GM21367 (cell line): ENCODE results near the gene NCLN.
"Not testable (repeated sequence)": the region's sequence is repeated elsewhere in the genome, so short reads cannot be mapped to it uniquely, and the experiment has no call there.

ENCODE experiments used
- ATAC-seq: cut with Tn5 transposase; IDR thresholded peaks from one replicate; pipeline ENCODE4 v1.9.1; 2021; ENCODE audit not compliant: unreplicated experiment

Gene NCLN

DNA sequence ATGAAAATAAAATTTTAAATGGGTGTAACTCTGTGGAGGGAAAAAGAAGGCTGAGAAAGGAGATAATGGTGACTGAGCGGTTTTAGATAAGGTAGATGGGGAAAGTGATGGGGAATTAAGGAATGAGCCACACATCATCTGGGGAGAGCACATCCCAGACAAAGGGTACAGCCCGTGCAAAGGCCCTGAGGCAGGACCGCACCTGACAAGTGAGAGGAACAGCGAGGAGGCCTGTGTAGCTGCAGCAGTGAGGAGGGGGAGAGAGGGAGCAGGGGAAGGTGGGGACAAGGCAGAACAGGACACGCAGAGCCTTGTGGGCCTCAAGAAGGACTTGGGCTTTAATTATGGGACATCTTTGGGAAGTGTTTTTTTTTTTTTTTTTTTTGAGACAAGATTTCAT is 37.0 kb downstream of the NCLN start:
- no peak for ATAC-seq

DNA sequence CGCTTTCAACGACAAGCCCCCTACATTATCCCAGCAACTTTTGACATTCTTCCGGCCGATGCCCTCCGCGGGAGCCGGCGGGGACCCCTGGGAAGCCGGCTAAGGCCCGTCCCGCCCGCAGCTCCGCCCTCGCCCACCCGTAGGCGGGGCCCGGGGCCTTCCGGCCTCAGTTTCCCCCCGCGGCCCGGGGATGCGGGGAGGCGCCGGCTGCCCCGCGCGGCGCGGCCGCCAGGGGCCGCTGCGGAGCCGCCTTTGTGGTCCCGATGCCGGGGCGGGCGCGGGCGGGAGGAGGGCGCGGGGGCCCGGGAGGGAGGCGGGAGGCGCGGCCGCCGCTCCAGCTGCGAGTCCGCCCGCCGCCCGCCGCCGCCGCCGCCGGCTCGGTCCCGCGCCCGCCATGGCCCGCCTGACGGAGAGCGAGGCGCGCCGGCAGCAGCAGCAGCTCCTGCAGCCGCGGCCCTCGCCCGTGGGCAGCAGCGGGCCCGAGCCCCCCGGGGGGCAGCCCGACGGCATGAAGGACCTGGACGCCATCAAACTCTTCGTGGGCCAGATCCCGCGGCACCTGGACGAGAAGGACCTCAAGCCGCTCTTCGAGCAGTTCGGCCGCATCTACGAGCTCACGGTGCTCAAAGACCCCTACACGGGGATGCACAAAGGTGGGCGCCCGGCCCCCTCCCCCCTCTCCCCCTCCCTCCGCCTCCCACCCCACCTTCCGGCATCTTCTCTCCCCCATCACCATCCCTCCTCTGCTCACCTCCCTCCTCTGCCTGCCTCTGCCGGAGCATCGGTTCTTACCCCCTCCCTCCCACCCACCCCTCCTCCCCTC is 38.8 kb downstream of the NCLN start, which contains the start of gene CELF5:
TSS of gene CELF5 (plus strand) at position 316 of the 823 bp plus-strand sequence. CDS start at position 395, 79 bp downstream.
- ATAC-seq = no peak

DNA sequence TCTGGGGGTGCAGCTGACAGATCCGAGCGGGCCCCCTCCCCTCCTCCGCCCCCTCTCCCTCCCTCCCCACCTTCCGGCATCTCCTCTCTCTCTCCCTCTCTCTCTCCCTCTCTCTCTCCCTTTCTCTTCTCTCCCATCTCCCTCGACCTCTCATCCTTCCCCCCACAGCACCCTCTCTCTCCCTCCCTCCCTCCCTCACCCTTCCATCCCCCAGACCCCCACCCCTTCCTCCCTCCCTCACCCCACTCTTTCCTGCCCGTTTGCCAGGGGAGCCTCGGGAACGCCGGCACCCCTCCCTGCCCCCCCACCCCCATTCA is 39.4 kb downstream of the NCLN start:
- no peak for ATAC-seq

DNA sequence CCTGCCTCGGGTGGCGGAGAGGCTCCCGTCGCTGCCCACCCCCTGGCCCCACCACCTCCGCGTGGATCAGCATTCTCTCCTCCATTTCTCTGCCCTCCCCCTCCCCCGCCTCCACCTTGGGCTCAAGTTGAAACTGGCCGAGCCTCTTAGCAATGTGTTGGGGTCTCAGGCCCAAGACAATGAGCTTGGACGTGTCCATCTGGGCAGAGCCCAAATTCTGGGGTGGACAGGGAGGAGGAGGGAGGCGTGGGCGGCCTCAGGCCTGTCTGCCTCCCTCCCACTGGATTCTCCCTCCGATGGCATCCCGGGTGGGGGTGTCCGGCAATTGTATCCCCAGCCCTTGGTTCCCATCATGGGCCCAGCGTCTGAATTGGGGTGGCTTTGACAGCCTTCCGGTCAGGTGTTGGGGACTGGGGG is 40.0 kb downstream of the NCLN start:
- ATAC-seq = no peak

DNA sequence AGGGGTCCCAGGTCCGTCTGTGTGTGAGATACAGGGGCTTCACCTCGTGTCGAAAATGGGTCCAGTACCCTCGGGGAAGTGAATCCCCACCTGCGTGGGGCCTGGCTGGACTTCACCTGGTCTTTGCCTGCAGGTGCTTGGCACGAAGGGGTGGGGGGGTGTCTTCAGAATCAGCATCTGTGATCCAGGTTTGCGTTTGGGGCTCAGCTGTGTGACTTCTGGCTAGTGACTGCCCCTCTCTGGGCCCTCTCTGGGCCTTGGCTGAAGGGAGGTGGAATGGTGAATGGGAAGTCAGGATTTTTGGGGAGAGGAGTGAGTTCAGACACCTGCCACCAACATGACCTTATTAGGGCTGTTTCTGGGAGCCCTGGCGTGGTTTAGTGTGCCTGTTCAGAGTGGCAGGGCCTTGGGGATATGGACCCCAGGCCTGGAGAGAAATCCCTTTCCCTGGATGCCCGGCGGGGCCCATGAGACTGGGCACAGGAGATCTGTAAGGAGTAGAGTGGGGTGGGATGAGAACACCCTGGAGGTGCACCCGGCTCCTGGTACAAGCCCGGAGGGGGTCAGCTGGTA is 41.4 kb downstream of the NCLN start:
- ATAC-seq = no peak

DNA sequence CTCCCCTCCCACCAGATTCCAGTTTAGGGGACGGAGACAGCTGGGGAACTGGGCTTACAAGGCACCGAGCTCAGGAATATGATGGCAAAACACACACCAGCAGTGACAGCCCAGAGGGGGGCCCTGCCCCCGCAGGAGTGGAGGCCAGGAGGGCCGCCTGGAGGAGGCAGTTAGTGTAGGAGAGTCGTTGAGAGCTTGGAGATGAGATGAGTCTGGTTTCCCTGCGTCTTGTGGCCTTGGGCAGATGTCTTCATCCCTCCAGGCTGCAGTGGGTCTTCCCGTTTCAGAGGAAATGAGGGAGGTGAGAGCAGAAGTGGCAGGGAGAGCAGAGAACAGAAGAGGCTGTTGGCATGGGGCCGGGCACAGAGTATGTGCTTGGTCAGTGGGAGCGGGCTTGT is 43.6 kb downstream of the NCLN start:
- no peak for ATAC-seq

DNA sequence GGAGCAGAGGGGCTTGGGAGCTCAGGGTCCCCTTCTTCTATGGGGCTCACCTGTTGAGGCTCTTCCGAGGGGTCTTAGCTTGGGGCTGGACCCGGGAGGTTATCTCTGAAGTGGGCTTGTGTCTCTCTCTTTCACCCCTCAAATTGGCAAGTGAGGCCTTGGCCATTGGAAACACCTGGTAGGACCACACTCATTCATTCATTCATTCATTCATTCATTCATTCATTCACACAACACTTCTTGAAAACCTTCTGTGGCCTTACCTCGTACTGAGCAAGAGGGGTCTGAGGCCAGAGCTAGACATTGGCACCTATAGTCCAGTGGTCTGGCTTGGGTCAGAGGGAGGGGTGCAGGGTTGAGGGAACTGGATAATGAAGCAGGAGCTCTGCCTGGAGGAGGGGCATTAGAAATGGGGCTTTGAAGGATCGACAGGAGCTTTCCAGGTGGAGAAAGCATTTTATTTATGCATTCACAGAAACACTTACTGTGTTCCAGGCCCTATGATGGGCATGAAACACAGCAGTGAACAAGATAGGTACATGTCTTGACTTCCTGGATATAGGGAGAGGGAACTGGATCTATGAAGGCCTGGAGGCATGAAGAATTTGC is 44.3 kb downstream of the NCLN start:
- no peak for ATAC-seq

DNA sequence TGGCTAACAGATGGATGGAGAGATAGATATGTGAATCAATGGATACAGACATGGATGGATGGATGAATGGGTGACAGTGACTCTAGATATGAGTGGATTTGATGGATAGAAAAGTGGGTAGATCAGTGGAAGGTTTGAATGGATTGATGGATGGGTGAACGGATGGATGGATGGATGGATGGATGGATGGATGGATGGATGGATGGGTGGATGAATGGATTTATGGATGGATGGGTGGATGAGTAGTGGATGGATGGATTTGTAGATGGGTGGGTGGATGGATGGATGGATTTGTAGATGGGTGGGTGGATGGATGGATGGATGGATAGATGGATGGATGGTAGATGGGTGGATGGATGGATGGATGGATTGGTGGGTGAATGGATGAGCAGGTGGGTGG is 45.6 kb downstream of the NCLN start:
- no peak for ATAC-seq

DNA sequence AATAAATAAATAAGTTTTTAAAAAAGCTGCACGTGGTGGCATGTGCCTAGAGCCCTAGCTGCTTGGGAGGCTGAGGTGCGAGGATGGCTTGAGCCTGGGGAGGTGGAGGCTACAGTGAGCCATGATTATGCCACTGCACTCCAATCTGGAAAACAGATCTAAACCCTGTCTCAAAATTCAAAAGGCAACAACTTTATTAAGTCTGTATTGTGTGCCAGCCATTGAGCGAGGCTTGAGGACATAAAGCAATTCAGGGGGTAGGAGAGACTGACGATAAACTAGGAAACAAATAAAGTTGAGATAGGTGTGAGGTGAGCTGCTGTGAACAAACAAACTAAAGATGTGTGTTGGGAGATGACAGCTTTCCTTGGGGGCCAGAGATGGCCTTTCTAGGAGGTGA is 47.4 kb downstream of the NCLN start:
- ATAC-seq = no peak

DNA sequence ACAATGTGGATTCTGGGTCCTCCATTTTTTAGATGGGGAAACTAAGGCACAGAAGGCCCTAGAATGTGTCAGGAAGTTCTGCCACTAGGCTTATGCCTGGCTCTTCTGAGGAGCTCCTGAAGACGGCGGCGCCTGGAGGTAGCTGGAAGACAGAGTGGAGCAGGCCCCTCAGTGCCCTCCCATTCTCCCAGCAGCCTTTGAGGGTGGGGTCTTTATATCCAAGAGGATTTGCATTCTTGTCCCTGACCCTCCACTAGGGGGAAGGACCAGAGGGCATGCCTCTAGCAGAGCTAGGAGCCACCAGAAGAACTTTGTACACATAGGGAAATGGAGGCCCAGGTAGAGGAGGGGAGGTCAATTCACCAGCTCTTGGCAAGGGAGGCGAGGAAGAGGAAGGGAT is 48.1 kb downstream of the NCLN start:
- ATAC-seq = no peak

DNA sequence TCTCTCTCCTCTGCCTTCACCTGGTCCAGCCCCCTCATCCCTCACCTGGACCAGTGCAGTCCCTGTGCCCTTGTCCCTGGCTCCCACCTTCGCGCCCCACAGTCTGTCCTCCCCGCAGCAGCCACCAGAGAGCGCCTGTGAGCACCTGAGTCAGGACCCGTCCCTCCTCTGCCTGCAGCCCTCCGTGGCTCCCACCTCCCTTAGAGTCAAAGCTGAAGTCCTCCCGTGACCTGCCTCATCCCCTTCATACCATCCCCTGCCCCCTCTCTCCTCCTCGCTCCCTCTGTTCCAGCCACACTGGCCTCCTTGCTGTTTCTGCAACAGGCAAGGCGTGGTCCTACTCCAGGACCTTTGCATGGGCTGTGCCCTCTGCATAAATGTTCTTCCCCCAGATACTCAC is 49.1 kb downstream of the NCLN start:
- no peak for ATAC-seq

DNA sequence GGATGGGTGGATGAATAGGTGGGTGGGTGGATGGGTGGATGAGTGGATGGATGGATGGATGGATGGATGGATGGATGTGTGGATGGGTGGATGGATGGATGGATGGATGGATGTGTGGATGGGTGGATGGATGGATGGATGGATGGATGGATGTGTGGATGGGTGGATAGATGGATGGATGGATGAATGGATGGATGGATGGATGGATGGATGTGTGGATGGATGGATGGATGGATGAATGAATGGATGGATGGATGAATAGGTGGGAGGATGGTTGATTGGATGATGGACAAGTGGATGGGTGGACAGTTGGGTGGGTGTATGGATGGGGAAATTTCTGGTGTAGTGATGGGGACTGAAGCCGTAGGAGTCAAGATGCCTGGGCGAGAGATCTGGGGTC is 49.9 kb downstream of the NCLN start:
- ATAC-seq = not testable (repeated sequence)

DNA sequence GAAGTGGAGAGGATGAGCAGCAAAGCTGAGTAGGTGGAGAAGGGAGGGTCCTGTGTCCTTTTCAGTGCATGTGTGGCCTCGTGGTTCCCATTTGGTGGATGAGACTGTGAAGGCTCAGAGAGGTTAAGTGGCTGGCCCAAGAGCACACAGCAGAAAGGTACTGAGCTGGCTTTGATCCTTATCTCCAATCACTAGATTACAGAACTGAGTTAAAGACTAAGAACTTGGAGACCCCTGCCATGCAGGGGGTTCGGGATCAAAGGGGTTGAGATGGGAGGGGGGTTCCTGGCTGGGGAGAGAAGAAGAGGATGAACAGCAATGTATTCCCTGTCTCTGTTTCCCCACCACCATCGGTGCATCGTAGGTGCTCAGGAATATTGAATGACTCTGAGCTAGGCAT is 50.5 kb downstream of the NCLN start:
- no peak for ATAC-seq

DNA sequence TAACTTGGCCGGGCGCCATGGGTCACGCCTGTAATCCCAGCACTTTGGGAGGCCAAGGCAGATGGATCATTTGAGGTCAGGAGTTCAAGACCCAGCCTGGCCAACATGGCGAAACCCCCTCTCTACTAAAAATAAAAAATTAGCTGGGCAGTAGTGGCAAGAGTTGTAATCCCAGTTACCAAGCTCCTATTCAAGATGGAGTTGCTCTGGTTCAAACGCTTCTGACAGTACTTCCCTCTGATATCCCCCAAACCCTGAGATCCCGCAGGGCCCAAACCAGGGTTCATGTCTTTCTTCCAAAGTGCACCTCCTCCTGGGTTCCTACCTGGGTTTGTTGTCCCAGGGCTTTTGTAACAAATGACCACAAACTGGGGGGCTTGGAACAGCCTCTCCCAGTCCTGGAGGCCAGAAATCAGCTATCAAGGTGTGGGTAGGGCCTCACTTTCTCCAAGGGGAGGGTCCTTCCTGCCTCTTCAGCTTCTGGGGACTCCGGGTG is 52.4 kb downstream of the NCLN start:
- no peak for ATAC-seq

DNA sequence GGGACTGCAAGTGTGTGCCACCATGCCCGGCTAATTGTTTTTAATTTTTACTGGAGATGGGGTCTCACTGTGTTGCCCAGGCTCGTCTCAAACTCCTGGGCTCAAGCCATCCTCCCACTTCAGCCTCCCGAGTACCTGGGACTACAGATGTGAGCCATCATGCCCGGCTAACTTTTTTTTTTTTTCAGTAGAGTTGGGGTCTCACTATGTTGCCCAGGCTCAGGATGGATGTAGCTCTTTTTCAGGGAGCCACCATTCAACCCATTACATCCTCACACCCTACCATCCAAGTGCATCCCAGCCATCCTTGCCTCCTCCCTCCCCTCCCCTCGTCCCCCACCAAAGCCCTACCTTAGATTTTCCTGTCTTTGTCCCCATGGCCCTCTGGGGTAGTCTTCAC is 53.6 kb downstream of the NCLN start:
- no peak for ATAC-seq

DNA sequence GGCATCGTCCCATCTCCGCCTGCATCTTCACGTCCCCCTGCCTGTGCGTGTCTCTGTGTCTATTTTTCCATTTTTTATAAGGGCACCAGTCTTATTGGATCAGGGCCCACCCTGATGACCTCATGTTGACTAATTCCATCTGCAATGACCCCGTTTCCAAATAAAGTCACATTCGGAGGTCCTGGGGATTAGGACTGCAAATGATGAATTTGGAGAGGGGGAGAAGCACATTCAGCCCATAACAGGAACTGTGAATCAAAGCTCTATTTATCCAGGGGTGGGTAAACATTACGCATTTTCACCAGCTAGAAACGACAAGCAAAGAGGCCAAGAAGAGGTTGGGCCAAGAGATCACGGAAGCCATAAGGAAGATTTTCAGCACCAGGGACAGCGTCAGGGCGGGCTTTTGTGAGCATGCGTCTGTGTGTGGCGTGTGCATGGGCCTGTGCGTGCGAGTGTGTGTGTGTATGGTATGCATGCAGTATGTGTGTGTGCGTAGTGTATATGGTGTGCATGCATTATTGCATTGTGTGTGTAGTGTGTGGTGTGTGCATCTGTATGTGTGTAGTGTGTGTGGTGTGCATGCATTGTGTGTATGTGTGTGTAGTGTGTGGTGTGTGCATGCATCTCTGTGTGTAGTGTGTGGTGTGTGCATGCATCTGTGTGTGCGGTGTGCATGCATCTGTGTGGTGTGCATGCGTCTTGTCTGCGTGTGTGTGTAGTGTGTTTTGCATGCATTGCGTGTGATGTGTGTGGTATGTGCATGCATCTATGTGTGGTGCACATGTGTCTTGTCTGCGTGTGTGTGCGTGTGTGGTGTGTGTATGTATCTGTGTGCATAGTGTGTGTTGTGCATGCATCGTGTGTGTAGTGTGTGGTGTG is 58.3 kb downstream of the NCLN start:
- ATAC-seq = no peak

DNA sequence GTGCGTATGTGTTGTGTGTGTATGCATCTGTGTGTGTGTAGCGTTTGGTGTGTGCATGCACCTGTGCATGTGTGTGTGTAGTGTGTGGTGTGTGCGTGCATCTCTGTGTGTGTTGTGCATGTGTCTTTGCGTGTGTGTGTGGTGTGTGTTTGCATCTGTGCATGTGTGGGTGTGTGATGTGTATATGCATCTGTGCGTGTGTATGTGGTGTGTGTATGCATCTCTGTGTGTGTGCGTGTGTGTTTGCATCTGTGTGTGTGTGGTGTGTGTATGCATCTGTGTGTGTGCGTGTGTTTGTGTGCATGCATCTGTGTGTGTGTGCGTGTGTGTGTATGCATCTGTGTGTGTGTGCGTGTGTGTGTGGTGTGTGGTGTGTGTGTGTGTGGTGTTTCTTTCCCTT is 59.3 kb downstream of the NCLN start:
- ATAC-seq = no peak

DNA sequence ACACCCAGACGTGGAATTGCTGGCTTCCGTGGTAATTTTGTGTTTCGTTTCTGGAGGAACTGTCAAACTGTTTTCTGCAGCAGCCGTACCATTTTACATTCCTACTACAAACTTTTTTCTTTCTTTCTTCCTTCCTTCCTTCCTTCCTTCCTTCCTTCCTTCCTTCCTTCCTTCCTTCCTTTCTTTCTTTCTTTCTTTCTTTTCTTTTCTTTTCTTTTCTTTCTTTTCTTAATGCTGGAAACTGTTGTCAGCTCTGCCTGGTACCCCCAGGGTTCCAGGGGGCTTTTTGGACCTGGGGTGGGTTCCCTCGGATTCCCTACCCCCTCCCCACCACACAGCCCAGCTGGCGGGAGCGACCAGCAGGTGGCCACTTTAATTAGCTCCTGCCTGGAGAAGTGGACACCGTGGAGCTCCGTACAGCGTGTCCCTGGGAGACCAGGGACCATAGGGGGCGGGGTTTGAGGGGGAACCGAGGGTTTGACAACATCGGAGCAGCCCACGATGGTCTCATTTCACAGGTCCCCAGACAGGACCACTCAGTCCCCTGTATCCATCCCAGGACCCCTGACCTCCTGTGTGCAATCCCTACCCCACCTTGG is 63.1 kb downstream of the NCLN start:
- no peak for ATAC-seq

DNA sequence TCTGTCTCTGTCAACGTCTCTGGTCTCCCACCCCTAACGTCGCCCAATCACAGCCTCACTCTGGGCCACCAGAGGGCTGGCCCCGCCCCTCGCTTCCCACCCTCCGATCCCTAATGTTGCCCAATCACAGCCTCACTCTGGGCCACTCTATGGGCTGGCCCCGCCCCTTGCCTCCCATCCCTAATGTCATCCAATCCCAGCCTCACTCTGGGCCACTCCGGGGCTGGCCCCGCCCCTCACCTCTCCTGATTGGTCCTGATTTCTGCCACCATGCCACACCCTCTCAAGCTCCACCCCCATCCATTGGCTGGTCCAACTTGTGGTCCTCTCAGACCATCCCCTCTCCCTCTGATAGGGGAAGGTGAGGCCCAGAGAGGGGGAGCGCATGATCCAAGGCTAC is 63.7 kb downstream of the NCLN start:
- no peak for ATAC-seq

DNA sequence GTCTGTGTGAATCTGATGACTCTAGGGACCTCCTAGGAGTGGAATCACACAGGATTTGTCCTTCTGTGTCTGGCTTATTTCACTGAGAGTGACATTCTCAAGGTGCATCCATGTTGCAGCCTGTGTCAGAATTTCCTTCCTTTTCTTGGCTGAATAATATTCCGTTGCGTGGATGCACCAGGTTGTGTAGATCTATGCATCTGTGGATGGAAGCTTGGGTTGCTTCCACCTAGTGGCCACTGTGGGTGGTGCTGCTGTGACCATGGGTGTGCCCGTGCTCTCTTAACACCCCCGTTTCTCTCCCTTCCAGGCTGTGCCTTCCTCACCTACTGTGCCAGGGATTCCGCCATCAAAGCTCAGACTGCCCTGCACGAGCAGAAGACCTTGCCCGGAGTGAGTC is 64.9 kb downstream of the NCLN start:
- ATAC-seq = no peak

DNA sequence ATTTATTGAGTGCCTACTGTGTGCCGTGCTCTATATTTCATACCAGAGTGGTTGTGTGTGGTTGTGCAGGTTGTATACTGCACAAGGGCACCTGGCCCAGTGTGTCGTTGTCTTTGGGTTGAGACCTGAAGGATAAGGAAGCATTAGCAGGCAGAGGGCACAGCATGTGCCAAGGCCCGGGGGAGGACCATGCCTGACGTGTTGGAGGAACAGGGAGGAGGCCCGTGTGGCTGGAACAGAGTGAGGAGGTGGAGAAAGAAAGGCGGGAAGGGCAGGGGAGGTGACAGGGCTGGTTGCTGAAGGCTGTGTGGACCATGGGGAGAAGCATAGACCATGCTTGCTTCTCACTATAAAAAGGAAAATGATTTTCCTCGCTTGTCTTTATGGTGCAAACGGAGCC is 65.5 kb downstream of the NCLN start:
- no peak for ATAC-seq
